Measurements from ENCODE around the gene ABI1.
A peak's percentile ranks its signal among the peaks of the same experiment; 100 is the strongest.

Gene ABI1

DNA sequence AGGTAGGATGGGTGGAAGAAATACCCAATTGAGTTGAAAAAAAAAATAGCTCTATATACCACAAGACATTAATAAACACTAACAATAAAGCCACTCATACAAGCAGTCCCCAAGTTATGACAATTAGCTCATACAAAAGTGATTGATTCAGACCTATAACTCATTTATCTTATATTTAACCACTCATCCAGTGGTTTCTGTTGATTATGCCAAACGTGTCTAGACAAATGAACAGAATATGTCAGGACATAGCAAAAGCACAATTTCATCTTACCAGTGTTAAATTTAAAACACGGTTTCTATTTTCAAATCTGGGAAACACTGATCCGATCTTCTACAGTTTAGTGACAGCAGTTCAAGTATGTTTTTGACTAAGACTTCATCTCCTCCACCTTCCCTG, 17.0 kb downstream of the ABI1 start:
- peaks cover 54% of the 10 kb centered on the region for H3K4me1 ChIP-seq (ENCODE audit: insufficient read depth, low read length, severe bottlenecking)
- H3K27me3 ChIP-seq (ENCODE audit: insufficient read depth, low read length): no peaks in the 10 kb centered on the region
- peaks cover 59% of the 10 kb centered on the region for H3K36me3 ChIP-seq (ENCODE audit: insufficient read depth, low read length)
- H2AFZ ChIP-seq (ENCODE audit: low read length): no peak overlapping the region
- H3K4me2 ChIP-seq (ENCODE audit: low read length): no peak overlapping the region
- no peaks in the 10 kb centered on the region for H3K9me2 ChIP-seq (ENCODE audit: low read depth, low read length)
- H3K9ac ChIP-seq (ENCODE audit: low read length): no peak overlapping the region
- no peak overlapping the region for H3K27ac ChIP-seq (ENCODE audit: low read depth, low read length, poor library complexity, severe bottlenecking)
- TF ChIP-seq EZH2 (IDR thresholded peaks at IDR 0.05; ENCODE audit: borderline replicate concordance, low read length): no peak
- TF ChIP-seq, protein P1, sequence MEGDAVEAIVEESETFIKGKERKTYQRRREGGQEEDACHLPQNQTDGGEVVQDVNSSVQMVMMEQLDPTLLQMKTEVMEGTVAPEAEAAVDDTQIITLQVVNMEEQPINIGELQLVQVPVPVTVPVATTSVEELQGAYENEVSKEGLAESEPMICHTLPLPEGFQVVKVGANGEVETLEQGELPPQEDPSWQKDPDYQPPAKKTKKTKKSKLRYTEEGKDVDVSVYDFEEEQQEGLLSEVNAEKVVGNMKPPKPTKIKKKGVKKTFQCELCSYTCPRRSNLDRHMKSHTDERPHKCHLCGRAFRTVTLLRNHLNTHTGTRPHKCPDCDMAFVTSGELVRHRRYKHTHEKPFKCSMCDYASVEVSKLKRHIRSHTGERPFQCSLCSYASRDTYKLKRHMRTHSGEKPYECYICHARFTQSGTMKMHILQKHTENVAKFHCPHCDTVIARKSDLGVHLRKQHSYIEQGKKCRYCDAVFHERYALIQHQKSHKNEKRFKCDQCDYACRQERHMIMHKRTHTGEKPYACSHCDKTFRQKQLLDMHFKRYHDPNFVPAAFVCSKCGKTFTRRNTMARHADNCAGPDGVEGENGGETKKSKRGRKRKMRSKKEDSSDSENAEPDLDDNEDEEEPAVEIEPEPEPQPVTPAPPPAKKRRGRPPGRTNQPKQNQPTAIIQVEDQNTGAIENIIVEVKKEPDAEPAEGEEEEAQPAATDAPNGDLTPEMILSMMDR (IDR thresholded peaks at IDR 0.05; ENCODE audit: low read length): no peak
- H3K4me3 ChIP-seq (ENCODE audit: low read depth, low read length, poor library complexity, severe bottlenecking): no peak overlapping the region
- peaks cover 99% of the 10 kb centered on the region for H3K79me2 ChIP-seq (ENCODE audit: insufficient read depth, low read length)
- no peaks in the 10 kb centered on the region for H4K20me1 ChIP-seq (ENCODE audit: insufficient read depth, low read length)
- no peaks in the 10 kb centered on the region for H3K9me3 ChIP-seq (ENCODE audit: low read length)
- no peaks in the 10 kb centered on the region for H3F3A ChIP-seq (ENCODE audit: insufficient read depth, low read length)

DNA sequence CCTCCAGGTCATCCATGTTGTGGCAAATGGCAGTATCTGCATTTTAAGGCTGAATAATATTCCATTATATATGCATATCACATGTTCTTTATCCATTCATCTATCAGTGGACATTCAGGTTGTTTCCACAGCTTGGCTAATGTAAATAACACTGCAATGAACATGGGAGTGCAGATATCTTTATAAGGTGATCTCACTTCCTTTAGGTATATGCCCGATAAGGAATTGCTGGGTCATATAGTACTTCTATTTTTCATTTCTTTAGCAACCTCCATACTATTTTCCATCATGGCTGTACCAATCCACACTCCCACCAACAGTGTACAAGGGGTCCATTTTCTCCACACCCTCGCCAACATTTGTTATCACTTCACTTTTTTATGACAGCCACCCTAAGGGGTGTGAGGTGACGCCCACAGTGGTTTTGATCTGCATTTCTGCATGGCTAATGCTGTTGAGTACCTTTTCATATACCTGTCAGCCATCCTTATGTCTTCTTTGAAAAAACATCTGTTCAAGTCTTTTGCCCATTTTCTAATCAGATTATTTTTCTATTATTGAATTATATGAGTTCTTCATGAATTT, 18.9 kb downstream of the ABI1 start:
- no peak for TF ChIP-seq EZH2 (IDR thresholded peaks at IDR 0.05; ENCODE audit: borderline replicate concordance, low read length)
- TF ChIP-seq, protein P1 (IDR thresholded peaks at IDR 0.05; ENCODE audit: low read length): no peak
- Histone ChIP-seq H3K9ac (ENCODE audit: low read length) (no peak overlapping the region), H3K27ac (ENCODE audit: low read depth, low read length, poor library complexity, severe bottlenecking) (peak overlapping the region; percentile 58), H3K27me3 (ENCODE audit: insufficient read depth, low read length) (no peaks in the 10 kb centered on the region), H3K4me3 (ENCODE audit: low read depth, low read length, poor library complexity, severe bottlenecking) (no peak overlapping the region), H3K4me1 (ENCODE audit: insufficient read depth, low read length, severe bottlenecking) (peaks cover 50% of the 10 kb centered on the region), H2AFZ (ENCODE audit: low read length) (no peak overlapping the region), H3K79me2 (ENCODE audit: insufficient read depth, low read length) (peaks cover 99% of the 10 kb centered on the region), H3K9me3 (ENCODE audit: low read length) (no peaks in the 10 kb centered on the region), H3K4me2 (ENCODE audit: low read length) (peak overlapping the region; percentile 15; the same call in 1 of the 2 replicates), H3K36me3 (ENCODE audit: insufficient read depth, low read length) (peaks cover 68% of the 10 kb centered on the region), H3F3A (ENCODE audit: insufficient read depth, low read length) (no peaks in the 10 kb centered on the region), H4K20me1 (ENCODE audit: insufficient read depth, low read length) (no peaks in the 10 kb centered on the region), H3K9me2 (ENCODE audit: low read depth, low read length) (no peaks in the 10 kb centered on the region)

DNA sequence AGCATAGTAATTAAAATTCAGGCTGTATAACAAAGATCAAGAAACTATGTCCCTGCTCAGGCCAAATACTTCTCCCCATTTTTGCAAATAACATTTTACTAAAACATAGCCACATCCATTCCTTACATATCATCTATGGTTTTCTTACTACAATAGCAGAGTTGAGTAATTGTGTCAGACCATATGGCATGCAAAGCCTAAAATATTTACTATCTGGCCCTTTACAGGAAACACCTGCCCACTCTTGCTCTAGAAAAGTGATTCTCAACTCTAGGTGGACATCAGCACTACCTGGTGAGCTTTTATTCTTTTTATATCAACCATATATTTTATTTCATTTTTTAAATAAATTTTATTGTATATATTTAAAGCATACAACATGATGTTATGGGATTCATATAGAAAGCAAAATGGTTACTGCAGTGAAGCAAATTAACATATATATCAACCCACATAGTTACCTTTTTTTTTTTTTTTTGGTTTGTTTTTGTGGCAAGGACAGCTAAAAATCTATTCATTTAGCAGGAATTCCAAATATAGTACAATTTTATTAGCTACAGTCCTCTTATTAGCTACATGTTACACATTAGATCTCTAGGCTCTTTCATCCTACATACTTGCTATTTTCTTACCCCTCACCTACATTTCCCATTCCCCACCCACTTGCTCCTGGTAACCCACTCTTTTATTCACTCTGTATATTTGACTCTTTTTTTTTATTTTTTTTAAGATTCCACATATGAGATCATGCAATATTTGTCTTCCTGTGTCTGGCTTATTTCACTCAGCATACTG, 19.6 kb downstream of the ABI1 start:
- Histone ChIP-seq H3K4me3 (ENCODE audit: low read depth, low read length, poor library complexity, severe bottlenecking) (no peak overlapping the region), H3K36me3 (ENCODE audit: insufficient read depth, low read length) (peaks cover 75% of the 10 kb centered on the region), H3K79me2 (ENCODE audit: insufficient read depth, low read length) (peaks cover 99% of the 10 kb centered on the region), H3K9me2 (ENCODE audit: low read depth, low read length) (no peaks in the 10 kb centered on the region), H2AFZ (ENCODE audit: low read length) (no peak overlapping the region), H3K27ac (ENCODE audit: low read depth, low read length, poor library complexity, severe bottlenecking) (peak overlapping the region; percentile 58), H4K20me1 (ENCODE audit: insufficient read depth, low read length) (no peaks in the 10 kb centered on the region), H3K9me3 (ENCODE audit: low read length) (peaks cover 3% of the 10 kb centered on the region; the same call in 1 of the 2 replicates), H3K4me1 (ENCODE audit: insufficient read depth, low read length, severe bottlenecking) (peaks cover 45% of the 10 kb centered on the region), H3F3A (ENCODE audit: insufficient read depth, low read length) (no peaks in the 10 kb centered on the region), H3K4me2 (ENCODE audit: low read length) (peak overlapping the region; percentile 15; the same call in 1 of the 2 replicates), H3K9ac (ENCODE audit: low read length) (no peak overlapping the region), H3K27me3 (ENCODE audit: insufficient read depth, low read length) (no peaks in the 10 kb centered on the region)
- TF ChIP-seq, protein P1 (IDR thresholded peaks at IDR 0.05; ENCODE audit: low read length): no peak
- TF ChIP-seq EZH2 (IDR thresholded peaks at IDR 0.05; ENCODE audit: borderline replicate concordance, low read length): no peak
